Measurements from ENCODE around the gene IRF9.

IRF9 gene

GRCh38 chr14:24136684-24137528, 24.2 kb upstream of the IRF9 start:
- no peak for TF ChIP-seq ZNF274 (IDR thresholded peaks at IDR 0.05; ENCODE audit: low read depth, low read length)
- peak overlapping the region; percentile 69 for H3K4me3 ChIP-seq (ENCODE audit: low read length)

GRCh38 chr14:24137529-24138395, 23.3 kb upstream of the IRF9 start:
- H3K4me3 ChIP-seq (ENCODE audit: low read length) = peak overlapping the region; percentile 69; the same call in 1 of the 2 replicates
- TF ChIP-seq ZNF274 (IDR thresholded peaks at IDR 0.05; ENCODE audit: low read depth, low read length) = no peak

- no peak for TF ChIP-seq ZNF274 (IDR thresholded peaks at IDR 0.05; ENCODE audit: low read depth, low read length)
- no peak overlapping the region for H3K4me3 ChIP-seq (ENCODE audit: low read length)
Observed at GRCh38 chr14:24138396-24139271, 22.4 kb upstream of the IRF9 start.

- peak overlapping the region; percentile 15; the same call in 1 of the 2 replicates for H3K4me3 ChIP-seq (ENCODE audit: low read length)
Observed at GRCh38 chr14:24139272-24139934, 21.7 kb upstream of the IRF9 start.

DNA sequence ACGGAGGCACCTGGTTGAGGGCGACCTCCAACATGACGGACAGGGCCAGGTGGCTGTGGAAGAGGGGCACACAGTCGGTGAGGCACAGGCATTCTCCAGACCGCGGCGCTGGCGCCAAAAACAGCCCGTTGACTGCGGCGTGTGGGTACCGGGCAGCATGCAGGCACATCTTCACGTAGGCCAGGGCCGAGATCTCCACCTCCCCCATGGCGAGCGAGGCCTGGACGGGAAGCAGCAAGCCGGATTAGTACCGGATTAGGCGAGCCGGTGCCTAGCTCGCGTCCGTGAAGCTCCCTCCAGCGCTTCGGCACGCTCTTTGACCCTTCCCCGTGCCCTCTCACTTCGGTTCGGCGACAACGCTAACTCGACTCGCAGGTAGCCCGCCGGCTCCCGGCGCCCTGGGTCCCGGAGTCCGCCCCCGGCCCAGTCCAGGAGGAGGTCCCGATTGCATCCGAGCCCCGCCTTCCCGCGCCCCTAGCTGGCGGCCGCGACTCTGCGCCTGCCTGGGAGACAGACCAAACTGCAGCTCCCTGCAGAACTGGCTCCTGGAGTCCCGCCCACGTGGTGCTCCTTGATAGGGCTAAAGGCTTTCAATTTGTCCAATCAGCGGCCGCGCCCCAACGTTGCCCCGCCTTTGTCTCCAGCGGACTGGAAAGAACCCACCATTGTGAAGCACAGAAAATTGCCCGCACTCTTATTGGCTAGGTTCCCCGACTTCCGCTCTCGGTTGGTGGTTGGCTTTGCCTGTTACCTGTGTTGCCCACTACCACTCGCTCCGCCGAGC, 19.8 kb upstream of the IRF9 start, which contains the start of gene EMC9:
Gene EMC9, minus strand, starts transcription at position 495 of the 784 bp plus-strand sequence. Its CDS starts 287 bp downstream, at position 208.
- peak within 1 kb of the TSS; percentile 93 for H3K4me3 ChIP-seq (ENCODE audit: low read length)
- TF ChIP-seq ZNF274 (IDR thresholded peaks at IDR 0.05; ENCODE audit: low read depth, low read length) = no peak

More at GRCh38 chr14:24139272-24139934, 21.7 kb upstream of the IRF9 start:
- TF ChIP-seq ZNF274 (IDR thresholded peaks at IDR 0.05; ENCODE audit: low read depth, low read length) = no peak

GRCh38 chr14:24143511-24143910, 17.6 kb upstream of the IRF9 start:
- no peak for TF ChIP-seq ZNF274 (IDR thresholded peaks at IDR 0.05; ENCODE audit: low read depth, low read length)
- H3K4me3 ChIP-seq (ENCODE audit: low read length) = no peak overlapping the region

GRCh38 chr14:24144451-24144850, 16.6 kb upstream of the IRF9 start:
- TF ChIP-seq ZNF274 (IDR thresholded peaks at IDR 0.05; ENCODE audit: low read depth, low read length) = no peak
- H3K4me3 ChIP-seq (ENCODE audit: low read length) = no peak overlapping the region; the same call in 1 of the 2 replicates

- no peak for TF ChIP-seq ZNF274 (IDR thresholded peaks at IDR 0.05; ENCODE audit: low read depth, low read length)
Observed at GRCh38 chr14:24145219-24145618, 15.8 kb upstream of the IRF9 start.

DNA sequence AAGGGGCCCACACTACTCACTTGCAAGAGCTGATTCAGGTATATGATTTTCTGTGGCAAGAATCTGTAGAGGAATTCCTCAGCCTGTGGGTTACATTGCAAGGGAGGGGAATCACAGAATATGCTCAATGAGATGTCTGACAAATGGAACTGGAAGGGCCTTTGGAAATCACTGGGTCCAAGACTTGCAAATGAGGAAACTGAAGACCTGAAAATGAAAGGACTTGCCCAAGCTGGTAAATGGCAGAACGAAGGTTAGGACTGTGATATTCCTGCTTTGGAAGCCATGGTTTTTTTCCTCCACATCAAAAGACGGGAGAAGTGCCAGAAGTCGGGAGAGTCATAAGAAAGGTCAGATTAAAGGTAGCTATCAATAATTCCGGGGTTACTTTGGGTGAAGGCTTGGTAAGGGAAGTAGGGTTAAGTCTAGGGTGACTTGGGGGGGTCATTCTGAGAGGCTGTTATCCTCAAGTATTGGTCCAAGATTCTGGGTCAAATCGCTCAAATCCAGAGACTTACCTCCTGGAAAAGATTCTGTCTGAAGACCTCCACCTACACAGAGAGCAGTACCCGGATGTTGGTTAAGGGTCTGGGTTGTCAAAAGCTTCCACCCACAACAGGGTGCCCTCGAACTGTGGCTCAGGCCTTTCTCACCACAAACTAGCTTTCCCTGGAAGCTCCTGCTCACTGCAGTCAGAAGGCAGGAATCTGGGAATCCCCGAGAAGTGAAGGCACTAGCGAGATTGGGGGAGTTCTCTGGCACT, 15.2 kb upstream of the IRF9 start:
- TF ChIP-seq ZNF274 (IDR thresholded peaks at IDR 0.05; ENCODE audit: low read depth, low read length) = no peak

More at GRCh38 chr14:24145219-24145618, 15.8 kb upstream of the IRF9 start:
- H3K4me3 ChIP-seq (ENCODE audit: low read length) = peak overlapping the region; percentile 96

DNA sequence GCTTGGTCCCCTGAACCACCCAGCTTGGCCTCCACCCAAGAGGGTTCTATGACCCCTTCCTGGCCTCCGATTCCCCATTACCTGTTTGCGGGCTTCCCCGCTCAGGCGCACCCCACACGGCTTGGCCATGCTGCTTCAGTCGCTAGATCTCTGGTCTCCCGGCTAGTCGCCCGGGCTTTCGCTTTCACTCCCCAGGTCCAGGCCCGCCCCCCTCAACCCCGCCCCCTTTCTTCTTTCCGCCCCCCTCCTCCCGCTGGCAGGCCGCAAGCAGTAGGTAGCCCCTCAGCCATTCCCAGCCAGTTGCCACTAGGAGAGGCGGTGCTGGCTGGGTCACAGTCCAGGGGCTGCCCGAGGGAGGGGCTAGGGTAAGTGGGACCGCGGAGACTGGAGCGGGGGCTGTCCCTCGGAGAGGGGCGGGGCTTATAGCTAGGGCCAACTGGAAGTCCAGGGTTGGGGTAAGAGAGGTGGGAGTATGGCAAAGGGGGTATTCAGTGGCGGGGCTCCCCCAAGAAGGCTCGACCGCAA, 14.6 kb upstream of the IRF9 start, which contains the start of gene PSME2:
Gene PSME2, minus strand, starts transcription at position 158 of the 525 bp plus-strand sequence. Its CDS starts 29 bp downstream, at position 129.
- peak within 1 kb of the TSS; percentile 96 for H3K4me3 ChIP-seq (ENCODE audit: low read length)
- no peak for TF ChIP-seq ZNF274 (IDR thresholded peaks at IDR 0.05; ENCODE audit: low read depth, low read length)

More for the DNA sequence above, 15.2 kb upstream of the IRF9 start:
- peak overlapping the region; percentile 96 for H3K4me3 ChIP-seq (ENCODE audit: low read length)
